ENCODE measurements around the gene RFX3.
"Not testable (repeated sequence)": the region's sequence is repeated elsewhere in the genome, so short reads cannot be mapped to it uniquely, and the experiment has no call there.

RFX3 gene

DNA sequence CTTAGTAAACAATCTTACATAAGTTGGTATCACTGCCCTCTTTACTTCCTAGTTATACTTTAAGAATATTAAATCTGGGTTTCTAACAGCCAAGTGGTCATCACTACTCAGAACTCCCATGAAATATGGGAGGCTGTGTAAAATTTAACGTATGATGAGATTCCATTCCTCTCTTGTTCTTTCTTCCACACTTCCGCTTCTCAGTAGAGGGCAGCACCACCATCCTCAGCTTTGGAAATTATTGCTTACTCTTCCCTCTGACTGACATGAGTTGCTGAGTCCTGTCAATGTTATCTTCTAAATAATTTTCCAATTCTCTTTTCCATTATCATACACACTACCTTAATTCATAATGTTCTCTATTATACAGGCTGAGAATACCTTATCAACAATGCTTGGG lies 194.0 kb downstream of the RFX3 start:
- no peak for DNase-seq (ENCODE audit: low read depth)
- TF ChIP-seq CTCF (IDR thresholded peaks at IDR 0.05; ENCODE audit: low read depth, low read length, missing control alignments), result no peak
- no peak overlapping the region for H3K4me3 ChIP-seq (ENCODE audit: low read depth, low read length)

DNA sequence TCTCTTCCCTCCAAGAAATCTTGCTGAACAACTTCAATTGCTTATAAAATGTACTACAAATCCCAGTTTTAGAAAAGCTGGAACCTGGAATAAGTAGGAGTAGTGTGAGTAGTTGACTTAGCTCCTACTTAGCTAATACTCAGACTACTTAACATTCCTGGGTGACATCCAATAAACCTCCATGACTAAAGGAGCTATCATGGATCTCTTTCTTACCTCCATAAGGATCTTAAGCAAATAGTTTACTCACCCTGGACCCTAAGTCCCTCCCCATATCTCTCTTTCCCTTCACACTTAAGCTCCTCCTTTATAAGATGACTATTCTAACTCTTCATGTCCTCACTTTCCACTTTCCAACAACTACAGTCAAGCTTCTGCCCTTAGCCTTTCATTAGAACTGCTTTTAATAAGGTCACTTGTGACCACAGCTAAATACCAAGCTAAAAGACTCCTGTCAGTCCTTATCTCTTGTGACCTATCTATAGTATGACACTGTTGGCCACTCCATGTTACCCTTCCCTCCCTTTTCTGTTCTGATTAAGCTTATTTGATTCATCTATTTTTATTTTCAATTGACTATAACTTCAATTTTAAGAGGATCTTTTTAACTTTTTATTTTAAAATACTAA lies 194.9 kb downstream of the RFX3 start:
- TF ChIP-seq CTCF (IDR thresholded peaks at IDR 0.05; ENCODE audit: low read depth, low read length, missing control alignments), result no peak
- DNase-seq (ENCODE audit: low read depth), result no peak

GRCh38 chr9:3329361-3329760 lies 196.4 kb downstream of the RFX3 start:
- H3K4me3 ChIP-seq (ENCODE audit: low read depth, low read length), result no peak overlapping the region
- no peak for TF ChIP-seq CTCF (IDR thresholded peaks at IDR 0.05; ENCODE audit: low read depth, low read length, missing control alignments)
- no peak for DNase-seq (ENCODE audit: low read depth)

More for the DNA sequence above, 194.9 kb downstream of the RFX3 start:
- H3K4me3 ChIP-seq (ENCODE audit: low read depth, low read length), result no peak overlapping the region

DNA sequence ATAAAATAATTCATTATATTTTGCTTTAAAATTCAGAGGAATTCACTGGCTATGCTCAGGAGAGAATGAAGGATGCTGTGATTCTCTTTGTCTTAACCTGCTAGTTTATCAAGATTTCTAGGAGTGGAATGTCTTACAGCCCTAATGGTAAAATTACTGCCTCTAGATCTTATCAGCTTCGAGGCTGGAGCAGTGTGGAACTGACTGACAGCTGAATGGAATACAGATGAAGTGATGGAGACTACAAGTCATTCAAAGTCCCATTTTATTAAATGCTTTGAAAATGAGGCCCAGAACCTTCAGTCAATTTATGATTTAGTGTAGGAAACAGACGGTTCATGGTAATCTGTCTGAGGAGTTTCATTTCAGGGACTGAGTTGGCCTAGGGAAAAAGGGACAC lies 202.1 kb downstream of the RFX3 start:
- TF ChIP-seq CTCF (IDR thresholded peaks at IDR 0.05; ENCODE audit: low read depth, low read length, missing control alignments), result no peak
- no peak for DNase-seq (ENCODE audit: low read depth)
- no peak overlapping the region for H3K4me3 ChIP-seq (ENCODE audit: low read depth, low read length)

- no peak for DNase-seq (ENCODE audit: low read depth)
- TF ChIP-seq CTCF (IDR thresholded peaks at IDR 0.05; ENCODE audit: low read depth, low read length, missing control alignments), result no peak
- no peak overlapping the region for H3K4me3 ChIP-seq (ENCODE audit: low read depth, low read length)
Observed at GRCh38 chr9:3321186-3321585, 204.6 kb downstream of the RFX3 start.

DNA sequence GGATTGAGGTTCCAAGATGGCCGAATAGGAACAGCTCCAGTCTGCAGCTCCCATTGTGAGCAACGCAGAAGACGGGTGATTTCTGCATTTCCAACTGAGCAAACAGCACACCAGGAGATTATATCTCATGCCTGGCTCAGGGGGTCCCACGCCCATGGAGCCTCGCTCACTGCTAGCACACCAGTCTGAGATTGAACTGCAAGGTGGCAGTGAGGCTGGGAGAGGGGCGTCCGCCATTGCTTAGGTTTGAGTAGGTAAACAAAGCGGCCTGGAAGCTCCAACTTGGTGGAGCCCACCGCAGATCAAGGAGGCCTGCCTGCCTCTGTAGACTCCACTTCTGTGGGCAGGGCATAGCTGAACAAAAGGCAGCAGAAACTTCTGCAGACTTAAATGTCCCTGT lies 213.2 kb downstream of the RFX3 start:
- DNase-seq (ENCODE audit: low read depth); H3K4me3 ChIP-seq (ENCODE audit: low read depth, low read length): not testable (repeated sequence)

DNA sequence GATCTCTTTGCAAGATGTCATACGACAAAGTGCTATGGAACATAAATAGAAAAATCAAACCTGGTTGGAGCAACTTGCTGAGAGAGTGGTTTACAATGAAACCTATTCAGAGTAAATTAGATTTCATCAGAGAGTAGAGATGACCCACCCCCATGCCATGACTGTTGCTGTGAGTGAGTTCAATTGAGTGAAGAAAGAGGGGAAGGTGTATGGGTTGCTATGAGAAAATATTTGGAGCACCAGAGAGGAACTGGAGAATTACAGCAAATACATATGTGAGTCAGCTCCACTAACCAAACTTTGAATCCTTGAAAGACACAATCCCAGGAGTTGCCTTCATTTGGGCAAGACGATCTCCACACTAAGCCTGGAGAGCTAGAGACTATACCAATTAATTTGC lies 217.2 kb downstream of the RFX3 start:
- no peak overlapping the region for H3K4me3 ChIP-seq (ENCODE audit: low read depth, low read length)
- no peak for TF ChIP-seq CTCF (IDR thresholded peaks at IDR 0.05; ENCODE audit: low read depth, low read length, missing control alignments)
- DNase-seq (ENCODE audit: low read depth), result no peak

- not testable (repeated sequence) for H3K4me3 ChIP-seq (ENCODE audit: low read depth, low read length)
Observed at GRCh38 chr9:3304388-3304787, 221.4 kb downstream of the RFX3 start.

More at GRCh38 chr9:3304388-3304787, 221.4 kb downstream of the RFX3 start:
- DNase-seq (ENCODE audit: low read depth), result not testable (repeated sequence)
